HEK293 (cell line): ENCODE results near the gene GAK.

Experiments
- CTCF ChIA-PET: fragments of 350-600 bp; formaldehyde crosslinking; extraction: SDS; loops from one replicate; lab custom pipeline; 2021; ENCODE audit warnings: antibody characterized with exemption; lab: Yijun Ruan, JAX
- POLR2A ChIA-PET: fragments of 300-600 bp; formaldehyde crosslinking; extraction: SDS; loops from one replicate; lab custom pipeline; 2020; ENCODE audit warnings: antibody characterized with exemption, inconsistent platforms; lab: Yijun Ruan, JAX
- H3K27ac ChIP-seq: fragments of 200-500 bp; sonication (Bioruptor generic); 2 replicates; pipeline ENCODE4 v1.5.1; 2014; ENCODE audit warnings: low read depth, low read length, control low read depth, inconsistent platforms; ENCODE audit errors: extremely low read depth
- H3K36me3 ChIP-seq, 2 experiments: fragments of 200-500 bp in 1 of 2; sonication (Bioruptor generic) in 1 of 2; 1 replicate in 1 of 2; 2 replicates in 1 of 2; pipeline ENCODE4 v1.5.1; 2014 to 2017; ENCODE audit warnings: inconsistent platforms in 2 of 2, low read length in 2 of 2; ENCODE audit not compliant: control insufficient read depth in 2 of 2, insufficient read depth in 1 of 2
- H3K4me1 ChIP-seq: fragments of 200-500 bp; sonication (Bioruptor generic); 2 replicates; pipeline ENCODE4 v1.5.1; 2014; ENCODE audit warnings: mild to moderate bottlenecking, low read length, inconsistent platforms; ENCODE audit not compliant: control insufficient read depth, insufficient read depth
- H3K4me3 ChIP-seq: 2 replicates; pipeline ENCODE4 v1.5.1; 2011; ENCODE audit warnings: low read depth, mild to moderate bottlenecking, control low read depth, low read length, moderate library complexity
- H3K9me3 ChIP-seq: fragments of 200-500 bp; sonication (Bioruptor generic); 2 replicates; pipeline ENCODE4 v1.5.1; 2014; ENCODE audit warnings: low read depth, low read length, inconsistent platforms; ENCODE audit not compliant: control insufficient read depth, insufficient read depth
- BCL11B ChIP-seq: fragments of 450-650 bp; formaldehyde crosslinking; IDR thresholded peaks from 2 replicates; pipeline ENCODE4 v1.5.1; 2016; ENCODE audit warnings: low read depth, missing biosample characterization, missing genetic modification characterization
- GLIS2 ChIP-seq: fragments of 450-650 bp; formaldehyde crosslinking; IDR thresholded peaks from 2 replicates; pipeline ENCODE4 v1.5.1; 2016; ENCODE audit warnings: missing biosample characterization, missing genetic modification characterization
- MZF1 ChIP-seq: fragments of 450-650 bp; formaldehyde crosslinking; IDR thresholded peaks from 2 replicates; pipeline ENCODE4 v1.5.1; 2017; ENCODE audit warnings: missing biosample characterization, missing genetic modification characterization, borderline replicate concordance
- OVOL3 ChIP-seq: fragments of 450-650 bp; formaldehyde crosslinking; IDR thresholded peaks from 2 replicates; pipeline ENCODE4 v1.5.1; 2016; ENCODE audit warnings: missing biosample characterization, missing genetic modification characterization
- PBX3 ChIP-seq: sonication (generic); formaldehyde crosslinking; IDR thresholded peaks from 2 replicates; pipeline ENCODE4 v1.8.1; 2022; ENCODE audit warnings: mild to moderate bottlenecking, moderate library complexity, missing genetic modification reagents
- SCRT2 ChIP-seq: fragments of 450-650 bp; formaldehyde crosslinking; IDR thresholded peaks from 2 replicates; pipeline ENCODE4 v1.5.1; 2016; ENCODE audit warnings: missing biosample characterization, missing genetic modification characterization
- YY1 ChIP-seq: fragments of 450-650 bp; formaldehyde crosslinking; IDR thresholded peaks from 2 replicates; pipeline ENCODE4 v1.5.1; 2018; ENCODE audit warnings: missing biosample characterization, missing genetic modification characterization
- ZFHX2 ChIP-seq: fragments of 450-650 bp; formaldehyde crosslinking; conservative IDR thresholded peaks from 2 replicates; pipeline ENCODE4 v1.5.1; 2016; ENCODE audit warnings: missing biosample characterization, missing genetic modification characterization
- ZFP69B ChIP-seq: fragments of 450-650 bp; formaldehyde crosslinking; IDR thresholded peaks from 2 replicates; pipeline ENCODE4 v1.5.1; 2016; ENCODE audit warnings: missing biosample characterization, missing genetic modification characterization
- ZNF16 ChIP-seq: fragments of 450-650 bp; formaldehyde crosslinking; IDR thresholded peaks from 2 replicates; pipeline ENCODE4 v1.5.1; 2016; ENCODE audit warnings: low read depth, missing biosample characterization, missing genetic modification characterization
- ZNF24 ChIP-seq: fragments of 450-650 bp; formaldehyde crosslinking; IDR thresholded peaks from 2 replicates; pipeline ENCODE4 v1.5.1; 2016; ENCODE audit warnings: missing biosample characterization, missing genetic modification characterization
- ZNF280C ChIP-seq: fragments of 450-650 bp; formaldehyde crosslinking; IDR thresholded peaks from 2 replicates; pipeline ENCODE4 v1.5.1; 2016; ENCODE audit warnings: missing biosample characterization, missing genetic modification characterization
- ZNF350 ChIP-seq: fragments of 450-650 bp; formaldehyde crosslinking; IDR thresholded peaks from 2 replicates; pipeline ENCODE4 v1.5.0; 2017; ENCODE audit warnings: missing biosample characterization, mild to moderate bottlenecking, missing genetic modification characterization
- ZNF37A ChIP-seq: fragments of 450-650 bp; IDR thresholded peaks from 2 replicates; pipeline ENCODE4 v1.5.1; 2018; ENCODE audit warnings: missing biosample characterization, missing genetic modification characterization
- ZNF544 ChIP-seq: fragments of 450-650 bp; formaldehyde crosslinking; IDR thresholded peaks from 2 replicates; pipeline ENCODE4 v1.5.0; 2017; ENCODE audit warnings: missing biosample characterization, missing genetic modification characterization
- ZNF571 ChIP-seq: fragments of 450-650 bp; formaldehyde crosslinking; IDR thresholded peaks from 2 replicates; pipeline ENCODE4 v1.5.0; 2017; ENCODE audit warnings: missing biosample characterization, missing genetic modification characterization
- ZNF623 ChIP-seq: fragments of 450-650 bp; formaldehyde crosslinking; IDR thresholded peaks from 2 replicates; pipeline ENCODE4 v1.5.1; 2016; ENCODE audit warnings: missing biosample characterization, missing genetic modification characterization
- ZNF624 ChIP-seq: fragments of 450-650 bp; formaldehyde crosslinking; IDR thresholded peaks from 2 replicates; pipeline ENCODE4 v1.5.1; 2017; ENCODE audit warnings: missing biosample characterization, missing genetic modification characterization
- ZNF629 ChIP-seq: fragments of 450-650 bp; formaldehyde crosslinking; IDR thresholded peaks from 2 replicates; pipeline ENCODE4 v1.5.1; 2017; ENCODE audit warnings: missing biosample characterization, missing genetic modification characterization
- ZNF707 ChIP-seq: fragments of 450-650 bp; formaldehyde crosslinking; IDR thresholded peaks from 2 replicates; pipeline ENCODE4 v1.5.1; 2016; ENCODE audit warnings: missing biosample characterization, missing genetic modification characterization
- ZNF785 ChIP-seq: fragments of 450-650 bp; formaldehyde crosslinking; IDR thresholded peaks from 2 replicates; pipeline ENCODE4 v1.5.1; 2016; ENCODE audit warnings: missing biosample characterization, missing genetic modification characterization
- ZSCAN16 ChIP-seq: fragments of 450-650 bp; formaldehyde crosslinking; IDR thresholded peaks from 2 replicates; pipeline ENCODE4 v1.5.1; 2016; ENCODE audit warnings: missing biosample characterization, missing genetic modification characterization
- TF ChIP-seq, protein P1 (sequence below): fragments of 450-650 bp; formaldehyde crosslinking; IDR thresholded peaks from 2 replicates; pipeline ENCODE4 v1.5.1; 2016; ENCODE audit warnings: missing biosample characterization, missing genetic modification characterization
- TF ChIP-seq, protein P2 (sequence below): fragments of 450-650 bp; formaldehyde crosslinking; IDR thresholded peaks from 2 replicates; pipeline ENCODE4 v1.5.1; 2016; ENCODE audit warnings: missing biosample characterization, missing genetic modification characterization
- TF ChIP-seq, protein P3 (sequence below): fragments of 450-650 bp; formaldehyde crosslinking; optimal IDR thresholded peaks from 2 replicates; pipeline ENCODE3; 2016; ENCODE audit warnings: missing biosample characterization, mild to moderate bottlenecking, missing genetic modification characterization
- TF ChIP-seq, protein P4 (sequence below): fragments of 450-650 bp; formaldehyde crosslinking; IDR thresholded peaks from 2 replicates; pipeline ENCODE4 v1.5.1; 2016; ENCODE audit warnings: missing biosample characterization, missing genetic modification characterization

Gene GAK

DNA sequence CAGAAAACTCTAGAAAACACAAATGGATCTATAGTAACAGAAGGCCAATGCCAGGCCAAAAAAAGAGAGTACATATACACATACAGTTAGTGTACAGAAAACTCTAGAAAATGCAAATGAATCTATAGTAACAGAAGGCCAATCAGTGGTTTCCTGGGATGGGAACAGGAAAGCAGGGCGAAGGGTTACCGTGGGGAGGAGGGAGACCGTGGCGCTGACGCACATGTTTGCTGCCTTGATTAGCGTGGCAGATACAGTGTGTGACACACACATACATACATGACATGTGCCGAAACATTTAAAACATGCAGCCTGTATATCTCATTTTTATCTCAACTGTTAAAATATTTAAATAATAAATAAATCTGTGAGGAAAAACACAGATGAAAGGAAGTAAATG lies 14.7 kb downstream of the GAK start:
- H3K4me3 ChIP-seq = no peak overlapping the region
- no peaks in the 10 kb centered on the region for H3K9me3 ChIP-seq
- no peak for TF ChIP-seq ZNF707 (tag by site-specific recombination)
- TF ChIP-seq ZNF37A = no peak
- no peak for TF ChIP-seq ZNF544 (tag by site-specific recombination)
- no peak for TF ChIP-seq ZFP69B (tag by site-specific recombination)
- TF ChIP-seq, protein P1, sequence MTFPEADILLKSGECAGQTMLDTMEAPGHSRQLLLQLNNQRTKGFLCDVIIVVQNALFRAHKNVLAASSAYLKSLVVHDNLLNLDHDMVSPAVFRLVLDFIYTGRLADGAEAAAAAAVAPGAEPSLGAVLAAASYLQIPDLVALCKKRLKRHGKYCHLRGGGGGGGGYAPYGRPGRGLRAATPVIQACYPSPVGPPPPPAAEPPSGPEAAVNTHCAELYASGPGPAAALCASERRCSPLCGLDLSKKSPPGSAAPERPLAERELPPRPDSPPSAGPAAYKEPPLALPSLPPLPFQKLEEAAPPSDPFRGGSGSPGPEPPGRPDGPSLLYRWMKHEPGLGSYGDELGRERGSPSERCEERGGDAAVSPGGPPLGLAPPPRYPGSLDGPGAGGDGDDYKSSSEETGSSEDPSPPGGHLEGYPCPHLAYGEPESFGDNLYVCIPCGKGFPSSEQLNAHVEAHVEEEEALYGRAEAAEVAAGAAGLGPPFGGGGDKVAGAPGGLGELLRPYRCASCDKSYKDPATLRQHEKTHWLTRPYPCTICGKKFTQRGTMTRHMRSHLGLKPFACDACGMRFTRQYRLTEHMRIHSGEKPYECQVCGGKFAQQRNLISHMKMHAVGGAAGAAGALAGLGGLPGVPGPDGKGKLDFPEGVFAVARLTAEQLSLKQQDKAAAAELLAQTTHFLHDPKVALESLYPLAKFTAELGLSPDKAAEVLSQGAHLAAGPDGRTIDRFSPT (tag by site-specific recombination) = no peak
- no peak for TF ChIP-seq OVOL3
- TF ChIP-seq ZNF571 (tag by site-specific recombination) = no peak
- no peak for TF ChIP-seq ZNF16 (tag by site-specific recombination)
- H3K27ac ChIP-seq = no peak overlapping the region
- no peaks in the 10 kb centered on the region for H3K4me1 ChIP-seq
- CTCF ChIA-PET = no interaction called here
- peaks cover 0 to 10% of the 10 kb centered on the region in 2 experiments; a peak in 1 of 3 replicates for H3K36me3 ChIP-seq
- POLR2A ChIA-PET = interaction anchor here (1.4 kb wide), 1 partner anchor 15 kb away, joined by 3 read pairs; the partner anchor contains the start of genes GAK and TMEM175

- POLR2A ChIA-PET = no interaction called here
- CTCF ChIA-PET = no interaction called here
- Histone ChIP-seq H3K9me3 (no peaks in the 10 kb centered on the region), H3K4me3 (no peak overlapping the region), H3K27ac (no peak overlapping the region), H3K4me1 (no peaks in the 10 kb centered on the region), H3K36me3 (peaks cover 0 to 28% of the 10 kb centered on the region in 2 experiments; a peak in 1 of 3 replicates)
- TF ChIP-seq ZNF24 (tag by site-specific recombination) (no peak), BCL11B (tag by site-specific recombination) (no peak), ZSCAN16 (tag by site-specific recombination) (no peak), ZFHX2 (tag by site-specific recombination) (no peak), ZNF16 (tag by site-specific recombination) (no peak), ZNF350 (no peak), YY1 (tag by site-specific recombination) (no peak), ZNF629 (tag by site-specific recombination) (no peak), SCRT2 (tag by site-specific recombination) (no peak), ZNF624 (tag by site-specific recombination) (no peak), ZNF280C (tag by site-specific recombination) (no peak), GLIS2 (tag by site-specific recombination) (no peak), PBX3 (CRISPR knock-in tag) (no peak), MZF1 (no peak), ZNF785 (tag by site-specific recombination) (no peak), ZNF623 (tag by site-specific recombination) (no peak)
- TF ChIP-seq, protein P2, sequence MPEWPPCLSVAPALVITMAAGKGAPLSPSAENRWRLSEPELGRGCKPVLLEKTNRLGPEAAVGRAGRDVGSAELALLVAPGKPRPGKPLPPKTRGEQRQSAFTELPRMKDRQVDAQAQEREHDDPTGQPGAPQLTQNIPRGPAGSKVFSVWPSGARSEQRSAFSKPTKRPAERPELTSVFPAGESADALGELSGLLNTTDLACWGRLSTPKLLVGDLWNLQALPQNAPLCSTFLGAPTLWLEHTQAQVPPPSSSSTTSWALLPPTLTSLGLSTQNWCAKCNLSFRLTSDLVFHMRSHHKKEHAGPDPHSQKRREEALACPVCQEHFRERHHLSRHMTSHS (tag by site-specific recombination) = no peak
- TF ChIP-seq, protein P3, sequence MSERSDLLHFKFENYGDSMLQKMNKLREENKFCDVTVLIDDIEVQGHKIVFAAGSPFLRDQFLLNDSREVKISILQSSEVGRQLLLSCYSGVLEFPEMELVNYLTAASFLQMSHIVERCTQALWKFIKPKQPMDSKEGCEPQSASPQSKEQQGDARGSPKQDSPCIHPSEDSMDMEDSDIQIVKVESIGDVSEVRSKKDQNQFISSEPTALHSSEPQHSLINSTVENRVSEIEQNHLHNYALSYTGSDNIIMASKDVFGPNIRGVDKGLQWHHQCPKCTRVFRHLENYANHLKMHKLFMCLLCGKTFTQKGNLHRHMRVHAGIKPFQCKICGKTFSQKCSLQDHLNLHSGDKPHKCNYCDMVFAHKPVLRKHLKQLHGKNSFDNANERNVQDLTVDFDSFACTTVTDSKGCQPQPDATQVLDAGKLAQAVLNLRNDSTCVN (tag by site-specific recombination) = no peak
- TF ChIP-seq, protein P4, sequence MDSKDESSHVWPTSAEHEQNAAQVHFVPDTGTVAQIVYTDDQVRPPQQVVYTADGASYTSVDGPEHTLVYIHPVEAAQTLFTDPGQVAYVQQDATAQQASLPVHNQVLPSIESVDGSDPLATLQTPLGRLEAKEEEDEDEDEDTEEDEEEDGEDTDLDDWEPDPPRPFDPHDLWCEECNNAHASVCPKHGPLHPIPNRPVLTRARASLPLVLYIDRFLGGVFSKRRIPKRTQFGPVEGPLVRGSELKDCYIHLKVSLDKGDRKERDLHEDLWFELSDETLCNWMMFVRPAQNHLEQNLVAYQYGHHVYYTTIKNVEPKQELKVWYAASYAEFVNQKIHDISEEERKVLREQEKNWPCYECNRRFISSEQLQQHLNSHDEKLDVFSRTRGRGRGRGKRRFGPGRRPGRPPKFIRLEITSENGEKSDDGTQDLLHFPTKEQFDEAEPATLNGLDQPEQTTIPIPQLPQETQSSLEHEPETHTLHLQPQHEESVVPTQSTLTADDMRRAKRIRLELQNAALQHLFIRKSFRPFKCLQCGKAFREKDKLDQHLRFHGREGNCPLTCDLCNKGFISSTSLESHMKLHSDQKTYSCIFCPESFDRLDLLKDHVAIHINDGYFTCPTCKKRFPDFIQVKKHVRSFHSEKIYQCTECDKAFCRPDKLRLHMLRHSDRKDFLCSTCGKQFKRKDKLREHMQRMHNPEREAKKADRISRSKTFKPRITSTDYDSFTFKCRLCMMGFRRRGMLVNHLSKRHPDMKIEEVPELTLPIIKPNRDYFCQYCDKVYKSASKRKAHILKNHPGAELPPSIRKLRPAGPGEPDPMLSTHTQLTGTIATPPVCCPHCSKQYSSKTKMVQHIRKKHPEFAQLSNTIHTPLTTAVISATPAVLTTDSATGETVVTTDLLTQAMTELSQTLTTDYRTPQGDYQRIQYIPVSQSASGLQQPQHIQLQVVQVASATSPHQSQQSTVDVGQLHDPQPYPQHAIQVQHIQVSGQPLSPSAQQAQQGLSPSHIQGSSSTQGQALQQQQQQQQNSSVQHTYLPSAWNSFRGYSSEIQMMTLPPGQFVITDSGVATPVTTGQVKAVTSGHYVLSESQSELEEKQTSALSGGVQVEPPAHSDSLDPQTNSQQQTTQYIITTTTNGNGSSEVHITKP (tag by site-specific recombination) = no peak
Observed at GRCh38 chr4:915595-915994, 16.5 kb downstream of the GAK start.
